Gastroesophageal sphincter (tissue), 4 donors: ENCODE measurements around the gene ITPKC. TPM values are rescaled to one million over a fixed set of nuclear protein-coding genes. Genes with fewer than 3 reads are reported as not detected.

Experiments used
- ATAC-seq: fragments of 150-250 bp; one replicate; pipeline ENCODE4 v1.9.1; 2016; ENCODE audit warnings: mild to moderate bottlenecking, moderate library complexity
- H3K27ac ChIP-seq, 4 donors: fragments of 200-600 bp; sonication (generic) in 3 of 4; 1 replicate in 3 of 4; 2 replicates in 1 of 4; pipeline ENCODE4 v1.5.1; 2016 to 2019
- H3K27me3 ChIP-seq: fragments of 200-600 bp; sonication (generic); one replicate; pipeline ENCODE4 v1.5.1; 2019
- H3K36me3 ChIP-seq, 2 donors: fragments of 200-600 bp; sonication (generic); one replicate each; pipeline ENCODE4 v1.5.1; 2019; ENCODE audit warnings: control low read depth in 1 of 2
- H3K4me1 ChIP-seq, 3 donors: fragments of 200-600 bp; sonication (generic); 1 replicate in 2 of 3; 2 replicates in 1 of 3; pipeline ENCODE4 v1.5.1; 2016 to 2019; ENCODE audit warnings: control low read depth in 2 of 3
- H3K4me3 ChIP-seq, 2 donors: fragments of 200-600 bp; sonication (generic); one replicate each; pipeline ENCODE4 v1.5.1; 2019; ENCODE audit warnings: mild to moderate bottlenecking in 1 of 2, moderate library complexity in 1 of 2
- H3K9me3 ChIP-seq, 3 donors: fragments of 200-600 bp; sonication (generic); one replicate each; pipeline ENCODE4 v1.5.1; 2017 to 2019; ENCODE audit warnings: control low read depth in 2 of 3
- CTCF ChIP-seq, 4 experiments: fragments of 200-600 bp in 2 of 4; fragments of 450-650 bp in 2 of 4; sonication (generic) in 1 of 4; IDR thresholded peaks; one replicate each; pipeline ENCODE4 v1.5.1; 2017 to 2019; ENCODE audit warnings: antibody characterized with exemption in 4 of 4, mild to moderate bottlenecking in 2 of 4, moderate library complexity in 2 of 4
- EP300 ChIP-seq: sonication (generic); formaldehyde crosslinking; IDR thresholded peaks from one replicate; pipeline ENCODE4 v1.6.1; 2017; ENCODE audit warnings: antibody characterized with exemption, mild to moderate bottlenecking
- POLR2A ChIP-seq, 2 donors: fragments of 450-650 bp; IDR thresholded peaks; one replicate each; pipeline ENCODE4 v1.6.1; 2017; ENCODE audit warnings: antibody characterized with exemption in 2 of 2, mild to moderate bottlenecking in 2 of 2, moderate library complexity in 1 of 2
- POLR2AphosphoS5 ChIP-seq: sonication (generic); formaldehyde crosslinking; IDR thresholded peaks from one replicate; pipeline ENCODE4 v1.6.1; 2017; ENCODE audit warnings: antibody characterized with exemption
- WGBS, 2 donors: methylation state at CpG; one replicate each; pipeline ENCODE4 v1.1.5; 2018; ENCODE audit warnings: low coverage in 1 of 2; 5-methylcytosine and 5-hydroxymethylcytosine counted together
- total RNA-seq, 4 donors: library from RNA; depleted of rRNA; stranded (reverse); fragments of >200 nt; gene quantifications; one replicate each; pipeline ENCODE4 v1.1.0, GENCODE V29; 2016

Gene ITPKC
- total RNA-seq, 4 donors from 2014 or later: 25.2 to 71.8 (median 30.6) TPM

GRCh38 chr19:40689339-40690049 is 27.4 kb upstream of the ITPKC start:
- peaks cover 0 to 53% of the 10 kb centered on the region in 2 donors for H3K36me3 ChIP-seq
- H3K27ac ChIP-seq: peak overlapping the region; percentile 64 to 95 (median 91)
- TF ChIP-seq POLR2A (IDR thresholded peaks at IDR 0.05): no peak
- no peak for TF ChIP-seq CTCF (IDR thresholded peaks at IDR 0.05)
- TF ChIP-seq EP300: no peak
- no peak for TF ChIP-seq POLR2AphosphoS5
- no peaks in the 10 kb centered on the region for H3K9me3 ChIP-seq
- H3K27me3 ChIP-seq: no peaks in the 10 kb centered on the region
- WGBS, 2 donors: no CpG with 5 or more reads among the region's 18 CpGs
- peaks cover 0 to 51% (median 17%) of the 10 kb centered on the region in 3 donors for H3K4me1 ChIP-seq
- H3K4me3 ChIP-seq: peak overlapping the region; percentile 67 to 94
- no peak for ATAC-seq

GRCh38 chr19:40690050-40690692 is 26.7 kb upstream of the ITPKC start, which contains the start of gene NUMBL:
NUMBL (minus strand) TSS chr19:40690651; CDS start chr19:40690483, 168 bp downstream.
- Histone ChIP-seq H3K36me3 (peaks cover 0 to 53% of the 10 kb centered on the region in 2 donors), H3K27me3 (no peaks in the 10 kb centered on the region), H3K27ac (peak within 1 kb of the TSS; percentile 68 to 95 (median 91)), H3K4me1 (peaks cover 0 to 51% (median 17%) of the 10 kb centered on the region in 3 donors), H3K9me3 (no peaks in the 10 kb centered on the region), H3K4me3 (peak within 1 kb of the TSS; percentile 67 to 94)
- TF ChIP-seq EP300 (no peak), POLR2A (IDR thresholded peaks at IDR 0.05) (peak; percentile 59 to 70)
- ATAC-seq: no peak
- 0% methylated on average over 2 of the region's 50 CpGs for WGBS, 2 donors

GRCh38 chr19:40690693-40691420 is 26.1 kb upstream of the ITPKC start:
- Histone ChIP-seq H3K27ac (peak overlapping the region; percentile 68 to 95 (median 91)), H3K36me3 (peaks cover 0 to 53% of the 10 kb centered on the region in 2 donors), H3K9me3 (no peaks in the 10 kb centered on the region), H3K27me3 (no peaks in the 10 kb centered on the region), H3K4me3 (peak overlapping the region; percentile 67 to 94), H3K4me1 (peaks cover 0 to 51% (median 17%) of the 10 kb centered on the region in 3 donors)
- peak; percentile 89 for ATAC-seq
- TF ChIP-seq POLR2AphosphoS5 (peak; percentile 74), POLR2A (IDR thresholded peaks at IDR 0.05) (no peak), CTCF (IDR thresholded peaks at IDR 0.05) (no peak)
- WGBS, 2 donors: no CpG with 5 or more reads among the region's 56 CpGs

- ATAC-seq: no peak
- Histone ChIP-seq H3K36me3 (peaks cover 0 to 53% of the 10 kb centered on the region in 2 donors), H3K4me3 (peak overlapping the region in 1 of 2 donors; percentile 94), H3K27ac (peak overlapping the region; percentile 68 to 95 (median 91)), H3K9me3 (no peaks in the 10 kb centered on the region), H3K27me3 (no peaks in the 10 kb centered on the region), H3K4me1 (peaks cover 0 to 51% (median 17%) of the 10 kb centered on the region in 3 donors)
- 40% methylated on average over 1 of the region's 24 CpGs; no CpG with 5 or more reads in 1 of the 2 donors for WGBS, 2 donors
- TF ChIP-seq EP300: no peak
- TF ChIP-seq POLR2A (IDR thresholded peaks at IDR 0.05): no peak
- no peak for TF ChIP-seq CTCF (IDR thresholded peaks at IDR 0.05)
- no peak for TF ChIP-seq POLR2AphosphoS5
Observed at GRCh38 chr19:40691421-40692211, 25.3 kb upstream of the ITPKC start.
